GM19395 (cell line): ENCODE data around the gene FPR2.

ENCODE experiments used
- ATAC-seq: cut with Tn5 transposase; IDR thresholded peaks from one replicate; pipeline ENCODE4 v1.9.1; 2021; ENCODE audit warnings: mild to moderate bottlenecking, moderate library complexity; ENCODE audit not compliant: unreplicated experiment

FPR2 gene

DNA sequence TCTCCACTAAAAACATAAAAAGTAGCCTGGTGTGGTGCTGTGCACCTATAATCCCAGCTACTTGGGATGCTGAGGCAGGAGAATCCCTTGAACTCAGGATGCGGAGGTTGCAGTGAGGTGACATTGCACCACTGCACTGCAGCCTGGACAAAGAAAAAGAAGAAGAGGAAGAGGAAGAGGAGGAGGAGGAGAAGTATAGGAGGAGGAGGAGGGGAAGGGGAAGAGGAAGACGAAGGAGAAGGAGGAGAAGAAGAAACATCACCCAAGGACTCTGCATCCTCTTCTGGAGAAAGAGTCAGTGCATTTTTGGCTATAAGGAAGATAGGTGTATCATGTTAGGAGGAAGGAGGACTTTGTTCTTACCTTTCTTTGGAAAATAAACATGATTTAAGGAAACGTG lies 21.0 kb downstream of the FPR2 start:
- ATAC-seq, result no peak

- ATAC-seq, result no peak
Measured at GRCh38 chr19:51783372-51783771, 22.4 kb downstream of the FPR2 start.

GRCh38 chr19:51784109-51784785 lies 23.3 kb downstream of the FPR2 start:
- ATAC-seq, result no peak

- no peak for ATAC-seq
Measured at GRCh38 chr19:51784922-51785690, 24.1 kb downstream of the FPR2 start.

GRCh38 chr19:51786646-51787494 lies 25.9 kb downstream of the FPR2 start:
- no peak for ATAC-seq

- no peak for ATAC-seq
Measured at GRCh38 chr19:51788029-51788428, 27.0 kb downstream of the FPR2 start.

DNA sequence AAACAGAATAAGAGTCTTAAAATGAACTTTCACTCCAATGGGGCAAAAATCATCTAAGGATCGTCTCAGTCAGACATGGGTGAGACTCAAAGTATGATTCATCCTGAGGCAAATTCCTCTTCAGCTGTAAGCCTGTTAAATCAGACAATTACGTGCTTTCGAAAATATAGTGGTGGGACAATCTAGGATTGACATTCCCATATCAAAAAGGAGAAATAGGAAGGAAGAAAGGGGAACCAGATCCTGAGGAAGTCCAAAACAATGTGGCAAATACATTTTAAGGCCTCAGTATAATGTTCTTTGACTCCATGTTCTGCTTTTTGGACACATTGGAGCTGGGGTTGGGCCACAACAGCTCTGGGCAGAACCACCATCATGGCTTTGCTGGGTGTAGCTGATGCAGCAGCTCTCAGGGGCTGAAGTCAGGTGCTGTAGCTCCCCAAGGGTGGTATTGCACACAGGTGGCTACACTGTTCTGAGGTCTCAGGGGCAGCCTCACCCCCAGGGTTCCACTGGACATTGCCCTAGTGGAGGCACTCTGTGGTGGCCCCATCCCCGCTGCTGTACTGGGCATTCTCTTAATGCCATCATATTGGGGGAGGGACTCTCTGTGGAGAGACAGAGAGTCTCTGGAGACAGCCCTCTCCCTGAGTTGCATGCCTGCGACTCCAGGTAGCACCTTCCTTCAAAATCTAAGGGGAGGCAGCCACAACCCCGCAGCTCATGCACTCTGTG lies 28.2 kb downstream of the FPR2 start:
- no peak for ATAC-seq

DNA sequence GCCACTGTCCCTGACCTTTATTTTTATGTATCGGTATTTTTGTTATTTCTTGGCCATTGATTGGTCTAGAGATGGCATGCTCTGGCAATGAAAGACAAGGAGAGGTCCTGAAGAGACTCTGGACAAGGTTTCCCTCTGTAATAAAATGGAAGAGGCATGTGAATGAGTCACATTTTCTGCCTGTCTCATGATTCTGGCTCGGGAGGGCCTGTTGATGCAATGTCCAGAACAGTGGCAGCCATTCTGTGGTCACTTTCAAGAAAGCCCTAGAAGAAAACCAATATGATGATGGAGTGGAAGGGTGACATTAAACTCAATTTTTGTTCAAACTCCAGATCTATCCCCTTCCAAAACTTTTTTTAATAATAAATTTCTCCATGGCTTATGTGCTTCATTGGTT lies 32.0 kb downstream of the FPR2 start:
- no peak for ATAC-seq

- ATAC-seq, result no peak
Measured at GRCh38 chr19:51793994-51794393, 33.0 kb downstream of the FPR2 start.

DNA sequence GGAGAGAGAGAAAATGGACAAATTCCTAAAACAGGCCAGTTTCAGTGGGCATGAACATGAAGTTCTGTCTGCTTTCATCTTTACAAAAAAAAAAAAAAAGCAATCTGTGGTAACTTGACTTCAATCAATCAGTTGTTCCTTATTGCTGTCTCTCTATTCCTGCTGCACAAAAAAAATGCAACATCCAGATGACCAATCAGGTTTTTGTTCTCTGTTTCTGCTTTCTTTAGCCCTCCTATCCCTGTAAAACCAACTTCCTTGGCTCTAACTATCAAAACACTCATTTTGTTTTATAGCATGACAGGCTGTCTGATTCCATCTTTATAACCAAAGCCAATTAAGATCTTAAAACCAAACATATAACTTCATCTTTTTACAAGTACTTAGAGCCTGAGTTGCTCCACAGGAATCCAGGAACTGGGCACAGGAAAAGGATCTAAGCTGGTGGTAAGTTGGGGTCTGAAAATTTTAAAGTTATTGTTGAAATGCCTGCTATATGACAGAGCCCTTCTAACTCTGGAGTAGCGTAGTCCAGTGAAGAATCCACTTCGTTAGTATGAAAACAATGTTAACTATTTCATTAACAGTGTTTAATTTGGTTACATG lies 34.0 kb downstream of the FPR2 start, which contains the start of gene FPR3:
FPR3 (plus strand) TSS at position 273 of the 606 bp plus-strand sequence. CDS start 28,592 bp downstream, outside the sequence.
- no peak for ATAC-seq

DNA sequence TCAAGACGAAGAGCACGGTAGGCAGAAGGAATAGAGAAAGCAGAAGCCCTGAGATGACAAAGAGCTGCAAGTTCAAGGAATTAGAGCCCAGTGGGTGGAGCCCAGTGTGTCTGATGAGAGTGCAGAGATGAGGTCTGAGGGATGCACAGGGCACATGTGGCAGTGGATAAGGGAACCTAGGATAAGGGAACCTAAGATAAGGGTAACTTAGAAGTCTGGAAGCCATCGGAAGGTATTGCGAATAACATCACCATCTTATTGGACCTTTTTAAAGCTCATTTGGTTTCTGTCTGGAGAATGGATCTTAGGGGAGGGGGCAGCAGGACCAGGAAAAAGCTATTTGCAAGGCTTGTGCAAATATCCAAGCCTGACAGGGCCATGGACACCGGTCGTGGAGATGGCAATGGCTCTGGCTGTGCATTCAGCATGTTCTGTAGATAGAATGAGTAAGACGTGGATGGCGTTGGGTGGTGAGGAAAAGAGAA lies 35.3 kb downstream of the FPR2 start:
- ATAC-seq, result no peak

- no peak for ATAC-seq
Measured at GRCh38 chr19:51797480-51797879, 36.5 kb downstream of the FPR2 start.

GRCh38 chr19:51798062-51798461 lies 37.1 kb downstream of the FPR2 start:
- no peak for ATAC-seq

- ATAC-seq, result no peak
Measured at GRCh38 chr19:51799034-51799773, 38.2 kb downstream of the FPR2 start.

GRCh38 chr19:51799774-51800472 lies 38.9 kb downstream of the FPR2 start:
- no peak for ATAC-seq

- ATAC-seq, result no peak
Measured at GRCh38 chr19:51800473-51801244, 39.7 kb downstream of the FPR2 start.

DNA sequence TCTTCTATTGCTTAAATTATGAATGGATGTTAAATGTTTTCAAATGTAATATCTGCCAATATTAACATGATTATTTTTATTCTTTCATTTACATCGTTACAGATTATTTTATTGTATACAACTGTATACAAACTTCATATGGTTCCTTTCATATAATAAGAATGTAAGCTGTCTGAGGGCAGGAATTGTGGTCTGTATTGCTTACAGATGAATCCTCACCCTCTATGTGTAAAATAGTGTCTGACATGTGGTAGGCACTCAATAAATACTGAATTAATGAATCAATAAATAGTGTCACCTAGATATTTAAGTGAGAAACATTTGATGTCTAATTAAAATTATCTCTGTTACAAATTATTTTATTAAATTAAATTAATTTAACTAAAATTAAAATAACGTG lies 41.8 kb downstream of the FPR2 start:
- ATAC-seq, result no peak

DNA sequence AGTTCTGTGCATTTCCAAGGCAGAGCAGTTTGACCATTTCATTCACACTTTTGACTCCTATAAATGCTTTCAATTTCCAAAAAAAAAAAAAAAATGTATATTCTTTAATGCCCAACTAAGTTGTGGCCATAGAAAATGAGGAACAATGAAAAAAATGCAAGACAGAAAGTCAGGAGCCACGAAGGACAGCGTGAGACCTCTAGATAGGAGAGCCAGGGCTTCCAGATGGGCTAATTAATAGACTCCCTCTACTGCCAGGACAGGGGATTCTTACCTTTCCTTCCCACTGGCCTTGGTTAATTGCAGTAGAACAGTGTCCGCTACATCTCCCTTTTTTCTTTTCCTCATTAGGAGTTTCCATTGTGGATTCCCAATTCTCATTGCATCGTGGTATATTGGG lies 42.5 kb downstream of the FPR2 start:
- no peak for ATAC-seq
